GM20000 (cell line): ENCODE results near the gene LDLRAD2.

Source experiments
- DNase-seq: peaks from one replicate; pipeline ENCODE4 v3.0.0; 2012; ENCODE audit warnings: low spot score
- CTCF ChIP-seq: IDR thresholded peaks from 2 replicates; pipeline ENCODE4 v1.5.1; 2012; ENCODE audit warnings: mild to moderate bottlenecking, control low read depth; ENCODE audit errors: extremely low read depth, missing control alignments

Gene LDLRAD2

GRCh38 chr1:21868482-21868881 lies 56.4 kb downstream of the LDLRAD2 start:
- TF ChIP-seq CTCF = no peak
- DNase-seq = no peak

GRCh38 chr1:21868941-21869454 lies 56.9 kb downstream of the LDLRAD2 start:
- no peak for DNase-seq
- TF ChIP-seq CTCF = no peak

GRCh38 chr1:21869620-21870121 lies 57.6 kb downstream of the LDLRAD2 start:
- no peak for DNase-seq

GRCh38 chr1:21870611-21871010 lies 58.5 kb downstream of the LDLRAD2 start:
- no peak for TF ChIP-seq CTCF
- no peak for DNase-seq

More at GRCh38 chr1:21869620-21870121, 57.6 kb downstream of the LDLRAD2 start:
- TF ChIP-seq CTCF = no peak

GRCh38 chr1:21871943-21872342 lies 59.9 kb downstream of the LDLRAD2 start:
- TF ChIP-seq CTCF = no peak
- DNase-seq = no peak

GRCh38 chr1:21872445-21873079 lies 60.5 kb downstream of the LDLRAD2 start:
- no peak for TF ChIP-seq CTCF
- no peak for DNase-seq

GRCh38 chr1:21873174-21873573 lies 61.1 kb downstream of the LDLRAD2 start:
- no peak for DNase-seq
- no peak for TF ChIP-seq CTCF
